Uterus (tissue), 4 donors: ENCODE results near the gene ASB12. TPM values are rescaled to one million over a fixed set of nuclear protein-coding genes. Genes with fewer than 3 reads are reported as not detected.
A peak's percentile ranks its signal among the peaks of the same experiment; 100 is the strongest.

Source experiments
- DNase-seq, 2 donors: peaks; one replicate each; pipeline ENCODE4 v3.0.0-alpha.2; 2019 to 2020
- H3K27ac ChIP-seq, 2 donors: fragments of 200-600 bp; sonication (generic); 1 replicate in 1 of 2; 2 replicates in 1 of 2; pipeline ENCODE4 v1.5.1; 2016 to 2018
- H3K27me3 ChIP-seq, 2 donors: fragments of 200-600 bp; sonication (generic); one replicate each; pipeline ENCODE4 v1.5.1; 2018 to 2019; ENCODE audit warnings: control low read depth in 1 of 2
- H3K36me3 ChIP-seq, 2 donors: fragments of 200-600 bp; sonication (generic); one replicate each; pipeline ENCODE4 v1.5.1; 2019; ENCODE audit warnings: control low read depth in 1 of 2
- H3K4me1 ChIP-seq, 2 donors: fragments of 200-600 bp; sonication (generic); one replicate each; pipeline ENCODE4 v1.5.1; 2018 to 2019; ENCODE audit warnings: control low read depth in 1 of 2
- H3K4me3 ChIP-seq, 2 donors: fragments of 200-600 bp; sonication (generic); 1 replicate in 1 of 2; 2 replicates in 1 of 2; pipeline ENCODE4 v1.5.1; 2018 to 2019; ENCODE audit warnings: mild to moderate bottlenecking in 1 of 2
- H3K9me3 ChIP-seq, 2 donors: fragments of 200-600 bp; sonication (generic); one replicate each; pipeline ENCODE4 v1.5.1; 2019; ENCODE audit warnings: control low read depth in 1 of 2
- POLR2A ChIP-seq, 2 donors: fragments of 450-650 bp; IDR thresholded peaks; one replicate each; pipeline ENCODE4 v1.6.1; 2016; ENCODE audit warnings: antibody characterized with exemption in 2 of 2, mild to moderate bottlenecking in 1 of 2, moderate library complexity in 1 of 2
- intact Hi-C: fragments of 100-400 bp; cut with DNase I; formaldehyde crosslinking; loops from one replicate; pipeline ENCODE4 v1.15.1; 2023; ENCODE audit warnings: low total_unique reads
- total RNA-seq, 4 donors: library from RNA; depleted of rRNA in 3 of 4; stranded (reverse); fragments of >200 nt in 3 of 4; gene quantifications; one replicate each; pipeline versions ENCODE4 v1.1.0 to v1.2.4, GENCODE V29; 2014 to 2023
- TF ChIP-seq, protein P1 (sequence below), 4 experiments: fragments of 200-600 bp in 2 of 4; fragments of 450-650 bp in 2 of 4; sonication (generic) in 2 of 4; IDR thresholded peaks; one replicate each; pipeline ENCODE4 v1.5.1; 2016 to 2019; ENCODE audit warnings: antibody characterized with exemption in 4 of 4, mild to moderate bottlenecking in 2 of 4, moderate library complexity in 1 of 4
- donor health status: DM: yes; HTN: yes; CAD: no.

Gene ASB12
- total RNA-seq, 4 donors from 2014 or later: 0.34 to 0.35 TPM; not detected in 2

DNA sequence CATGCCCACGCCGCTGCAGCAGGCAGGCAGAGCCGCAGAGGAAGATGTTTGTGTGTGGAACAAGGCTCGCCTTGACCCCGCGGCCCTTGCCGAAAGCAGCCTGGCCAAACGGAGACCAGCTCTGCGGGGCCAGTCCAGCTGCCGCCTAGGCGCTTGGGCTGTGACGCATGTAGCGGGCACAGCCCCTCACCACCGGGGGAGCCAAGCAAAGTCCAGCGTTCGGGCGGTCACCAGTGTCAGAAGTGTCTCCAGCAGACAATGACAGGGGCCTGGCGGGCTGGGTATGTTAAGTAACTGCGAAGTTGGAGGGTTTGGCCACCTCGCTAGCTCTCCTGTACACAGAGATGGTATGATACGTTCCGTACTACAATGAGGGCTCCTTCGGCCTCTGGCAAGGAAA lies 26.2 kb downstream of the ASB12 start:
- intact Hi-C loops: no loop called here
- TF ChIP-seq, protein P1, sequence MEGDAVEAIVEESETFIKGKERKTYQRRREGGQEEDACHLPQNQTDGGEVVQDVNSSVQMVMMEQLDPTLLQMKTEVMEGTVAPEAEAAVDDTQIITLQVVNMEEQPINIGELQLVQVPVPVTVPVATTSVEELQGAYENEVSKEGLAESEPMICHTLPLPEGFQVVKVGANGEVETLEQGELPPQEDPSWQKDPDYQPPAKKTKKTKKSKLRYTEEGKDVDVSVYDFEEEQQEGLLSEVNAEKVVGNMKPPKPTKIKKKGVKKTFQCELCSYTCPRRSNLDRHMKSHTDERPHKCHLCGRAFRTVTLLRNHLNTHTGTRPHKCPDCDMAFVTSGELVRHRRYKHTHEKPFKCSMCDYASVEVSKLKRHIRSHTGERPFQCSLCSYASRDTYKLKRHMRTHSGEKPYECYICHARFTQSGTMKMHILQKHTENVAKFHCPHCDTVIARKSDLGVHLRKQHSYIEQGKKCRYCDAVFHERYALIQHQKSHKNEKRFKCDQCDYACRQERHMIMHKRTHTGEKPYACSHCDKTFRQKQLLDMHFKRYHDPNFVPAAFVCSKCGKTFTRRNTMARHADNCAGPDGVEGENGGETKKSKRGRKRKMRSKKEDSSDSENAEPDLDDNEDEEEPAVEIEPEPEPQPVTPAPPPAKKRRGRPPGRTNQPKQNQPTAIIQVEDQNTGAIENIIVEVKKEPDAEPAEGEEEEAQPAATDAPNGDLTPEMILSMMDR (IDR thresholded peaks at IDR 0.05): no peak
- TF ChIP-seq POLR2A (IDR thresholded peaks at IDR 0.05): no peak
- peak overlapping the region; percentile 86 to 91 for H3K27ac ChIP-seq
- H3K4me3 ChIP-seq: peak overlapping the region; percentile 52 to 58
- no peaks in the 10 kb centered on the region for H3K4me1 ChIP-seq
- H3K9me3 ChIP-seq: no peaks in the 10 kb centered on the region
- H3K27me3 ChIP-seq: no peaks in the 10 kb centered on the region
- no peaks in the 10 kb centered on the region for H3K36me3 ChIP-seq
- peak; percentile 16 to 18 for DNase-seq

DNA sequence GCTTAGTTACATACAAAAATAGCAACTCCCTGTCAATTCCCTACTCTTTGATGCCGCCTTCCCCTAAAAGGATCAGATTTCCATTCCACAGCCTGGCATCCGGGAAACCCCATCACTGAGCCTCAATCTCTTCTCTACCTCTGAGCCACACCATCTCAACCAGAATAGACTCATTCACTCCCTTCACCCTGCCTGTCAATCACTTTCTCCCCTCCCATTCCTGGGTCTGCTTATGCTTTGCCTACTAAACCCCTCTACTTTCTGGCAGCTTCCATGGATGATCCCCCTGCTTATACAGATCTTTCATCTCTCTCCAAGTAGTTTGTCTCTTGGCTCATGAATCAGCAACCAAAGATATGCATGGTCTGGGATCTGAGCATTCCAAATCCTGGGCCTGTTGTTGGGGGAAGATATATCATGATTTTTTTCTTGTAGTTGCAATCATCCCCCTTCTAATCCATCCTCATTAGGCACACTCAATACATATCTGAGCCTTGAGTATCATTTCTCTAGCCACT lies 27.5 kb downstream of the ASB12 start:
- TF ChIP-seq, protein P1 (IDR thresholded peaks at IDR 0.05): no peak
- no peak for TF ChIP-seq POLR2A (IDR thresholded peaks at IDR 0.05)
- Histone ChIP-seq H3K36me3 (no peaks in the 10 kb centered on the region), H3K27ac (no peak overlapping the region), H3K4me3 (peak overlapping the region in 1 of 2 donors; percentile 58), H3K27me3 (no peaks in the 10 kb centered on the region), H3K4me1 (no peaks in the 10 kb centered on the region), H3K9me3 (no peaks in the 10 kb centered on the region)
- intact Hi-C loops: no loop called here
- no peak for DNase-seq

DNA sequence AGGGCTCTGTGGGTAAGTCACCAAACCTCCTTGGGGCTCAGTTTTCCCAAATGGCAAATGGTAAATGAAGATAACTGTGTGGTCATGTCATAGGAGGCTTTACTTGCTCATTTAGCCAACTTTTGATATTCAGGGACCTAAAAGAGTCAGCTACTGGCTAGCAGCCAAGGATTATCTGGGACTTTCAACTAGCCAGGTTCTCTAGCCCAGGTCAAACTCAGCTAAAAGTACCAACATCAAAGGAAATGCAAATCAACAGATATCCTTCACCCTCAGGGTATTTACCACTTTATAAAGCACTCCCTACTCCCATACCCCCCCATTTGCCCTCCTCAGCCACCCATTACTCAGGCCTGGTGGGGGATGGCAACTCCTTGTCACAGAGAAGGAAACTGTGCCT lies 32.4 kb downstream of the ASB12 start:
- no peaks in the 10 kb centered on the region for H3K9me3 ChIP-seq
- H3K36me3 ChIP-seq: no peaks in the 10 kb centered on the region
- no peak for TF ChIP-seq POLR2A (IDR thresholded peaks at IDR 0.05)
- TF ChIP-seq, protein P1 (IDR thresholded peaks at IDR 0.05): no peak
- no peak overlapping the region for H3K27ac ChIP-seq
- H3K4me3 ChIP-seq: no peak overlapping the region
- no peak for DNase-seq
- H3K4me1 ChIP-seq: no peaks in the 10 kb centered on the region
- intact Hi-C loops: no loop called here
- no peaks in the 10 kb centered on the region for H3K27me3 ChIP-seq

GRCh38 chrX:64196606-64197005 lies 33.8 kb downstream of the ASB12 start:
- intact Hi-C loops: no loop called here
- no peak overlapping the region for H3K4me3 ChIP-seq
- H3K27ac ChIP-seq: no peak overlapping the region
- H3K36me3 ChIP-seq: no peaks in the 10 kb centered on the region
- TF ChIP-seq, protein P1 (IDR thresholded peaks at IDR 0.05): no peak
- TF ChIP-seq POLR2A (IDR thresholded peaks at IDR 0.05): no peak
- H3K4me1 ChIP-seq: no peaks in the 10 kb centered on the region
- H3K27me3 ChIP-seq: no peaks in the 10 kb centered on the region
- no peaks in the 10 kb centered on the region for H3K9me3 ChIP-seq
- no peak for DNase-seq

GRCh38 chrX:64195862-64196261 lies 34.5 kb downstream of the ASB12 start:
- Histone ChIP-seq H3K27me3 (no peaks in the 10 kb centered on the region), H3K4me3 (no peak overlapping the region), H3K4me1 (no peaks in the 10 kb centered on the region), H3K9me3 (no peaks in the 10 kb centered on the region), H3K27ac (no peak overlapping the region), H3K36me3 (no peaks in the 10 kb centered on the region)
- no peak for TF ChIP-seq POLR2A (IDR thresholded peaks at IDR 0.05)
- TF ChIP-seq, protein P1 (IDR thresholded peaks at IDR 0.05): no peak
- no peak for DNase-seq
- intact Hi-C loops: no loop called here
